ENCODE data around the gene SYNCRIP. TPM values are rescaled to one million over a fixed set of nuclear protein-coding genes. Genes with fewer than 3 reads are reported as not detected.
"Not testable (repeated sequence)": the region's sequence is repeated elsewhere in the genome, so short reads cannot be mapped to it uniquely, and the experiment has no call there.

Gene SYNCRIP
- total RNA-seq, 6 experiments from 2014 or later = 122 to 139 (median 133) TPM

DNA sequence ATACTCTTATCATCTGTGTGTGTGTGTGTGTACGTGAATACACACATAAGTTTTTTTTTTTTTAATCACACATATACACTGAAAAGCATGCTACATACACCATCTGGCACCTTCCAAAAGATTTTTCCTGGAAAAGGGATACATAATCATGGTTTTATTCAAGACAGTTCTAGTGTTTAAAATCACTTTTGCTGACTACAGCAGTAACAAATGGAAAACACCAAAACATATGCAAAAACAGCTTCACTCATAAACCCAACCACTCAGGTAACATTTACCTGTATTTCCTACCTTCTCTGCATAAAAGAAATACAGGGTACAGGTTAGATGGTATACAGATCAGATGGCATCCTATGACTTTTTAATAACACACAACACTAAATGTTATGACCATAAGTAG, 51.5 kb downstream of the SYNCRIP start:
- Mint-ChIP-seq H3K27ac (no peak overlapping the region), H3K27me3 (ENCODE audit: insufficient read depth) (no peaks in the 10 kb centered on the region), H3K4me3 (peak overlapping the region; percentile 39; the same call in 1 of the 2 replicates), H3K36me3 (ENCODE audit: low read depth) (peaks cover 40% of the 10 kb centered on the region), H3K4me1 (ENCODE audit: low read depth) (peaks cover 54% of the 10 kb centered on the region), H3K9me3 (peaks cover 7% of the 10 kb centered on the region; the same call in 1 of the 2 replicates)
- DNase-seq = no peak
- TF ChIP-seq CTCF (IDR thresholded peaks at IDR 0.05) = no peak

GRCh38 chr6:85585741-85586140, 56.9 kb downstream of the SYNCRIP start:
- Mint-ChIP-seq H3K27me3 (ENCODE audit: insufficient read depth) (no peaks in the 10 kb centered on the region), H3K27ac (no peak overlapping the region), H3K4me3 (no peak overlapping the region), H3K4me1 (ENCODE audit: low read depth) (peaks cover 27% of the 10 kb centered on the region), H3K9me3 (peaks cover 45% of the 10 kb centered on the region), H3K36me3 (ENCODE audit: low read depth) (peaks cover 81% of the 10 kb centered on the region)
- TF ChIP-seq CTCF (IDR thresholded peaks at IDR 0.05) = no peak
- no peak for DNase-seq

GRCh38 chr6:85582832-85583231, 59.9 kb downstream of the SYNCRIP start:
- H3K27ac Mint-ChIP-seq; H3K4me3 Mint-ChIP-seq; DNase-seq; H3K27me3 Mint-ChIP-seq (ENCODE audit: insufficient read depth): not testable (repeated sequence)
- H3K4me1 Mint-ChIP-seq (ENCODE audit: low read depth) = peaks cover 33% of the 10 kb centered on the region
- peaks cover 64% of the 10 kb centered on the region for H3K36me3 Mint-ChIP-seq (ENCODE audit: low read depth)
- peaks cover 45% of the 10 kb centered on the region for H3K9me3 Mint-ChIP-seq

DNA sequence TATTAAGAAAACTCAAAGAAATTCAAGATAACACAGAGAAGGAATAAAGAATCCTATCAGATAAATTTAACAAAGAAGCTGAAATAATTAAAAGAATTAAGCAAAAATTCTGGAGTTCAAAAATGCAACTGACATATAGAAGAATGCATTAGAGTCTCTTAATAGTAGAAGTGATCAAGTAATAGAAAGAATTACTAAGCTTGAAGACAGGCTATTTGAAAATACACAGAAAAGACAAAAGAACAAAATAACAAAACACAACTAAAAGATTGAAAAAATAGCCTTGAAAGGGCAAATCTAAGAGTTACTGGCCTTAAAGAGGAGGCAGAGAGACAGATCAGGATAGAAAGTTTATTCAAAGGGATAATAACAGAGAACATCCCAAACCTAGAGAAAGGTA, 61.1 kb downstream of the SYNCRIP start:
- Mint-ChIP-seq H3K27me3 (ENCODE audit: insufficient read depth) (no peaks in the 10 kb centered on the region), H3K9me3 (peaks cover 45% of the 10 kb centered on the region), H3K36me3 (ENCODE audit: low read depth) (peaks cover 58% of the 10 kb centered on the region), H3K4me1 (ENCODE audit: low read depth) (peaks cover 33% of the 10 kb centered on the region), H3K4me3 (no peak overlapping the region), H3K27ac (no peak overlapping the region)
- no peak for DNase-seq
- no peak for TF ChIP-seq CTCF (IDR thresholded peaks at IDR 0.05)

- TF ChIP-seq CTCF (IDR thresholded peaks at IDR 0.05) = no peak
- Mint-ChIP-seq H3K4me1 (ENCODE audit: low read depth) (peaks cover 33% of the 10 kb centered on the region), H3K9me3 (peaks cover 45% of the 10 kb centered on the region), H3K27ac (peak overlapping the region; percentile 46), H3K36me3 (ENCODE audit: low read depth) (peaks cover 55% of the 10 kb centered on the region), H3K27me3 (ENCODE audit: insufficient read depth) (no peaks in the 10 kb centered on the region), H3K4me3 (peak overlapping the region; percentile 26; the same call in 1 of the 2 replicates)
- peak; percentile 55 for DNase-seq
Observed at GRCh38 chr6:85580878-85581267, 61.8 kb downstream of the SYNCRIP start.

- Mint-ChIP-seq H3K27me3 (ENCODE audit: insufficient read depth) (no peaks in the 10 kb centered on the region), H3K4me3 (peak overlapping the region; percentile 26; the same call in 1 of the 2 replicates), H3K9me3 (peaks cover 43% of the 10 kb centered on the region), H3K27ac (peak overlapping the region; percentile 46; the same call in 1 of the 2 replicates), H3K4me1 (ENCODE audit: low read depth) (peaks cover 33% of the 10 kb centered on the region), H3K36me3 (ENCODE audit: low read depth) (peaks cover 49% of the 10 kb centered on the region)
- no peak for DNase-seq
- no peak for TF ChIP-seq CTCF (IDR thresholded peaks at IDR 0.05)
Observed at GRCh38 chr6:85580118-85580877, 62.4 kb downstream of the SYNCRIP start.
